ENCODE data around the gene RTN3. TPM values are rescaled to one million over a fixed set of nuclear protein-coding genes. Genes with fewer than 3 reads are reported as not detected.

The RTN3 gene
- total and polyA plus RNA-seq, 2 donors (not counting 1 experiment from before 2014, with no cell fraction given), result 10.1 to 24.9 TPM

DNA sequence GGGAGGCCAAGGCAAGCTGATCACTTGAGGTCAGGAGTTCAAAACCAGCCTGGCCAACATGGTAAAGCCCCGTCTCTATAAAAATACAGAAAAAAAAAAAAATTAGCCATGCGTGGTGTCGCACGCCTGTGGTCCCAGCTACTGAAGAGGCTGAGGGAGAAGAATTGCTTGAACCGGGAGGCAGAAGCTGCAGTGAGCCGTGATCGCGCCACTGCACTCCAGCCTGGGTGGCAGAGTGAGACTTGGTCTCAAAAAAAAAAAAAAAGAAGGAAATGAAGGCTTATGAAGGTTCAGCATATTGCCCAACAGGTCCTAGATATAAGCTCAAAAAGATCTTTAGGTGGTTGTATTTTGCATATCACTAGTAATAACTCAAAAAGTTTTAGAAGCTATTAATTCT lies 20.3 kb upstream of the RTN3 start:
- ChIA-PET CTCF (interaction anchor here (0.7 to 2.0 kb wide), 7 partner anchors 9 to 181 kb away, joined by 3 to 6 read pairs (median 3); partner anchors contain the start of gene ZFTA), POLR2A (no interaction called here)
- no CpG with 5 or more reads among the region's 8 CpGs for WGBS (ENCODE audit: insufficient coverage)
- DNase-seq, result no peak
- Mint-ChIP-seq H3K9me3 (ENCODE audit: insufficient read depth) (no peaks in the 10 kb centered on the region), H3K4me1 (peaks cover 28% of the 10 kb centered on the region), H3K27ac (no peak overlapping the region), H3K27me3 (no peaks in the 10 kb centered on the region), H3K4me3 (no peak overlapping the region)
- Histone ChIP-seq H3K27me3 (replicated peaks in 1 of 4; ENCODE audit: control extremely low read depth in 1 of 4, control insufficient read depth in 3 of 4, insufficient read depth in 4 of 4, low read length in 3 of 4) (no peaks in the 10 kb centered on the region), H4K20me1 (ENCODE audit: control insufficient read depth, insufficient read depth, low read length, poor library complexity, severe bottlenecking) (peaks cover 64% of the 10 kb centered on the region), H3K9ac (ENCODE audit: low read length) (no peak overlapping the region), H3K36me3 (replicated peaks in 1 of 2; ENCODE audit: control extremely low read depth in 1 of 2, control insufficient read depth in 1 of 2, extremely low read depth in 1 of 2, insufficient read depth in 2 of 2, low read length in 1 of 2) (peaks cover 4 to 16% of the 10 kb centered on the region in 2 experiments), H3K4me1 (ENCODE audit: control insufficient read depth in 2 of 2, insufficient read depth in 2 of 2, low read length in 2 of 2) (peaks cover 0 to 9% of the 10 kb centered on the region in 2 donors), H2AFZ (ENCODE audit: insufficient read depth, low read depth, low read length, poor library complexity, severe bottlenecking) (no peak overlapping the region), H3K4me3 (ENCODE audit: control extremely low read depth in 1 of 5, extremely low read depth in 1 of 5, insufficient read depth in 1 of 5, low read depth in 2 of 5, low read length in 4 of 5) (no peak overlapping the region), H3K4me2 (replicated peaks; ENCODE audit: low read depth, low read length, poor library complexity, severe bottlenecking) (no peak overlapping the region), H3K9me3 (ENCODE audit: control extremely low read depth in 1 of 3, control insufficient read depth in 2 of 3, insufficient read depth in 1 of 3, low read length in 2 of 3) (no peaks in the 10 kb centered on the region), H3K79me2 (ENCODE audit: control insufficient read depth, insufficient read depth, low read length) (peaks cover 75% of the 10 kb centered on the region), H3K27ac (ENCODE audit: low read length in 2 of 2) (no peak overlapping the region)
- intact Hi-C loops (cut with micrococcal nuclease), result no loop called here
- ATAC-seq (ENCODE audit: low read depth), result no peak
- no peak for TF ChIP-seq EZH2 (IDR thresholded peaks at IDR 0.05; ENCODE audit: borderline replicate concordance, insufficient read depth, low read depth, low read length, poor library complexity, severe bottlenecking)
- TF ChIP-seq, protein P1, sequence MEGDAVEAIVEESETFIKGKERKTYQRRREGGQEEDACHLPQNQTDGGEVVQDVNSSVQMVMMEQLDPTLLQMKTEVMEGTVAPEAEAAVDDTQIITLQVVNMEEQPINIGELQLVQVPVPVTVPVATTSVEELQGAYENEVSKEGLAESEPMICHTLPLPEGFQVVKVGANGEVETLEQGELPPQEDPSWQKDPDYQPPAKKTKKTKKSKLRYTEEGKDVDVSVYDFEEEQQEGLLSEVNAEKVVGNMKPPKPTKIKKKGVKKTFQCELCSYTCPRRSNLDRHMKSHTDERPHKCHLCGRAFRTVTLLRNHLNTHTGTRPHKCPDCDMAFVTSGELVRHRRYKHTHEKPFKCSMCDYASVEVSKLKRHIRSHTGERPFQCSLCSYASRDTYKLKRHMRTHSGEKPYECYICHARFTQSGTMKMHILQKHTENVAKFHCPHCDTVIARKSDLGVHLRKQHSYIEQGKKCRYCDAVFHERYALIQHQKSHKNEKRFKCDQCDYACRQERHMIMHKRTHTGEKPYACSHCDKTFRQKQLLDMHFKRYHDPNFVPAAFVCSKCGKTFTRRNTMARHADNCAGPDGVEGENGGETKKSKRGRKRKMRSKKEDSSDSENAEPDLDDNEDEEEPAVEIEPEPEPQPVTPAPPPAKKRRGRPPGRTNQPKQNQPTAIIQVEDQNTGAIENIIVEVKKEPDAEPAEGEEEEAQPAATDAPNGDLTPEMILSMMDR (IDR thresholded peaks at IDR 0.05), result no peak

DNA sequence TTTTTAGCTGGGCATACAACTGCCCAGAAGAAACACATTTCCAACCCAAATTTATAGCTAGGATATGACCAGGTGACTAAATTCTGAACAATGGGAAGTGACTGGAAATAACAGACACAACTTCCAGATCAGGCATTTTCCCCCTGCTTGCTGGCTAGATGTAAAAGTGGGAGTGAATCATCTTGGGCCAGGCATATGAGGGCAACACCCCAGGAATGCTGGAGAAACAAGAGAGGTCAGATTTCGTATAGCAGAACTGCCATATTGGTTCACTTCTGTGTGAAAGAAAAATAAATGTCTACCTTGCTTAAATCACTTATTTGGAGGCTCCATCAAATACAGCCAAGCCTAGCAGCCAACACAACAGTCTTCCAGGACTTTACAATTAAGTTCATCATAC lies 17.5 kb upstream of the RTN3 start:
- CTCF ChIA-PET, result interaction anchor here (1.6 kb wide), 1 partner anchor 184 kb away, joined by 3 read pairs; no protein-coding TSS in a partner anchor

More for the DNA sequence above, 17.5 kb upstream of the RTN3 start:
- no peak overlapping the region for H3K4me2 ChIP-seq (replicated peaks; ENCODE audit: low read depth, low read length, poor library complexity, severe bottlenecking)
- no peak for TF ChIP-seq EZH2 (IDR thresholded peaks at IDR 0.05; ENCODE audit: borderline replicate concordance, insufficient read depth, low read depth, low read length, poor library complexity, severe bottlenecking)
- TF ChIP-seq, protein P1 (IDR thresholded peaks at IDR 0.05), result no peak
- peaks cover 95% of the 10 kb centered on the region for H3K79me2 ChIP-seq (ENCODE audit: control insufficient read depth, insufficient read depth, low read length)
- H3K9me3 ChIP-seq (ENCODE audit: control extremely low read depth in 1 of 3, control insufficient read depth in 2 of 3, insufficient read depth in 1 of 3, low read length in 2 of 3), result no peaks in the 10 kb centered on the region
- H4K20me1 ChIP-seq (ENCODE audit: control insufficient read depth, insufficient read depth, low read length, poor library complexity, severe bottlenecking), result peaks cover 79% of the 10 kb centered on the region
- Mint-ChIP-seq H3K9me3 (ENCODE audit: insufficient read depth) (no peaks in the 10 kb centered on the region), H3K27ac (no peak overlapping the region), H3K4me1 (peaks cover 39% of the 10 kb centered on the region), H3K4me3 (no peak overlapping the region), H3K27me3 (no peaks in the 10 kb centered on the region)
- H3K27me3 ChIP-seq (replicated peaks in 1 of 4; ENCODE audit: control extremely low read depth in 1 of 4, control insufficient read depth in 3 of 4, insufficient read depth in 4 of 4, low read length in 3 of 4), result no peaks in the 10 kb centered on the region
- no peak overlapping the region for H3K27ac ChIP-seq (ENCODE audit: low read length in 2 of 2)
- no peaks in the 10 kb centered on the region for H3K36me3 ChIP-seq (replicated peaks in 1 of 2; ENCODE audit: control extremely low read depth in 1 of 2, control insufficient read depth in 1 of 2, extremely low read depth in 1 of 2, insufficient read depth in 2 of 2, low read length in 1 of 2)
- no peak overlapping the region for H3K9ac ChIP-seq (ENCODE audit: low read length)
- peaks cover 0 to 9% of the 10 kb centered on the region in 2 donors for H3K4me1 ChIP-seq (ENCODE audit: control insufficient read depth in 2 of 2, insufficient read depth in 2 of 2, low read length in 2 of 2)
- DNase-seq (no peak), ATAC-seq (ENCODE audit: low read depth) (no peak)
- intact Hi-C loops (cut with micrococcal nuclease), result no loop called here
- H2AFZ ChIP-seq (ENCODE audit: insufficient read depth, low read depth, low read length, poor library complexity, severe bottlenecking), result no peak overlapping the region
- POLR2A ChIA-PET, result no interaction called here
- WGBS (ENCODE audit: insufficient coverage), result no CpG with 5 or more reads among the region's 1 CpG
- no peak overlapping the region for H3K4me3 ChIP-seq (ENCODE audit: control extremely low read depth in 1 of 5, extremely low read depth in 1 of 5, insufficient read depth in 1 of 5, low read depth in 2 of 5, low read length in 4 of 5)

Data from B cell (primary cell).